ENCODE results near the gene EDA. TPM values are rescaled to one million over a fixed set of nuclear protein-coding genes. Genes with fewer than 3 reads are reported as not detected.

EDA gene
- total RNA-seq, result 1 to 10 TPM; 2.2 to 4.3 TPM
- 1 to 10 TPM; 2.7 to 4.6 (median 4.1) TPM for polyA plus RNA-seq (ENCODE audit: insufficient read length in 6 of 6)
- long read RNA-seq, donor 1, partial matches to known transcripts, result 0 of 1 reads
- long read RNA-seq, donor 1, other reads (novel, unspliced or antisense), result 0 of 1 reads
- long read RNA-seq, donor 2, result 0 reads
- long read RNA-seq, donor 3, result 0 reads
- long read RNA-seq, donor 4, result 0 reads
- long read RNA-seq, donor 5, result 0 reads
- long read RNA-seq, donor 6, result 0 reads
- long read RNA-seq, donor 7, result 0 reads
- long read RNA-seq, donor 8, result 0 reads
- long read RNA-seq, donor 9, result 0 reads
- long read RNA-seq, donor 10, result 0 reads
- long read RNA-seq, donor 11, result 0 reads
- long read RNA-seq, donor 12, result 0 reads

GRCh38 chrX:69615779-69616456, at the start of gene EDA:
EDA (plus strand) TSS chrX:69616113.
- Histone ChIP-seq H3K36me3 (no peaks in the 10 kb centered on the region), H3K9me3 (no peaks in the 10 kb centered on the region), H3K27me3 (peaks cover 0 to 30% of the 10 kb centered on the region in 2 donors), H3K4me1 (no peaks in the 10 kb centered on the region), H3K27ac (no peak within 1 kb of the TSS), H3K4me3 (peak within 1 kb of the TSS; percentile 40 to 51)
- intact Hi-C loops (cut with DNase I), result no loop called here
- no peak for TF ChIP-seq CTCF (IDR thresholded peaks at IDR 0.05)
- ATAC-seq (peak; percentile 98), DNase-seq (peak; percentile 81 to 93 (median 84))

- DNase-seq, result no peak
- TF ChIP-seq CTCF (IDR thresholded peaks at IDR 0.05), result no peak
- Histone ChIP-seq H3K4me1 (no peaks in the 10 kb centered on the region), H3K27ac (no peak overlapping the region), H3K36me3 (no peaks in the 10 kb centered on the region), H3K9me3 (no peaks in the 10 kb centered on the region), H3K4me3 (no peak overlapping the region), H3K27me3 (peaks cover 0 to 4% of the 10 kb centered on the region in 2 donors)
- intact Hi-C loops (cut with DNase I), result no loop called here
- ATAC-seq, result no peak
Observed at GRCh38 chrX:69568828-69569227, 47.1 kb upstream of the EDA start.

GRCh38 chrX:69597399-69597798, 18.5 kb upstream of the EDA start:
- Histone ChIP-seq H3K9me3 (no peaks in the 10 kb centered on the region), H3K27ac (no peak overlapping the region), H3K4me1 (no peaks in the 10 kb centered on the region), H3K36me3 (no peaks in the 10 kb centered on the region), H3K27me3 (no peaks in the 10 kb centered on the region), H3K4me3 (no peak overlapping the region)
- ATAC-seq, result no peak
- TF ChIP-seq CTCF (IDR thresholded peaks at IDR 0.05), result no peak
- intact Hi-C loops (cut with DNase I), result no loop called here
- no peak for DNase-seq

GRCh38 chrX:69600182-69600581, 15.7 kb upstream of the EDA start:
- Histone ChIP-seq H3K4me3 (no peak overlapping the region), H3K4me1 (no peaks in the 10 kb centered on the region), H3K9me3 (no peaks in the 10 kb centered on the region), H3K27me3 (peaks cover 0 to 9% of the 10 kb centered on the region in 2 donors), H3K27ac (no peak overlapping the region), H3K36me3 (no peaks in the 10 kb centered on the region)
- ATAC-seq (no peak), DNase-seq (no peak)
- intact Hi-C loops (cut with DNase I), result no loop called here
- no peak for TF ChIP-seq CTCF (IDR thresholded peaks at IDR 0.05)

- Histone ChIP-seq H3K4me3 (no peak overlapping the region), H3K9me3 (no peaks in the 10 kb centered on the region), H3K27me3 (peaks cover 0 to 13% of the 10 kb centered on the region in 2 donors), H3K36me3 (no peaks in the 10 kb centered on the region), H3K27ac (no peak overlapping the region), H3K4me1 (no peaks in the 10 kb centered on the region)
- intact Hi-C loops (cut with DNase I), result no loop called here
- no peak for DNase-seq
- TF ChIP-seq CTCF (IDR thresholded peaks at IDR 0.05), result no peak
- ATAC-seq, result no peak
Observed at GRCh38 chrX:69603566-69604194, 12.2 kb upstream of the EDA start.
